ENCODE measurements around the gene ZNF343. TPM values are rescaled to one million over a fixed set of nuclear protein-coding genes. Genes with fewer than 3 reads are reported as not detected.

Gene ZNF343
- total and polyA plus RNA-seq, 7 donors: 3.0 to 16.3 (median 10.7) TPM

- TF ChIP-seq, protein P1, sequence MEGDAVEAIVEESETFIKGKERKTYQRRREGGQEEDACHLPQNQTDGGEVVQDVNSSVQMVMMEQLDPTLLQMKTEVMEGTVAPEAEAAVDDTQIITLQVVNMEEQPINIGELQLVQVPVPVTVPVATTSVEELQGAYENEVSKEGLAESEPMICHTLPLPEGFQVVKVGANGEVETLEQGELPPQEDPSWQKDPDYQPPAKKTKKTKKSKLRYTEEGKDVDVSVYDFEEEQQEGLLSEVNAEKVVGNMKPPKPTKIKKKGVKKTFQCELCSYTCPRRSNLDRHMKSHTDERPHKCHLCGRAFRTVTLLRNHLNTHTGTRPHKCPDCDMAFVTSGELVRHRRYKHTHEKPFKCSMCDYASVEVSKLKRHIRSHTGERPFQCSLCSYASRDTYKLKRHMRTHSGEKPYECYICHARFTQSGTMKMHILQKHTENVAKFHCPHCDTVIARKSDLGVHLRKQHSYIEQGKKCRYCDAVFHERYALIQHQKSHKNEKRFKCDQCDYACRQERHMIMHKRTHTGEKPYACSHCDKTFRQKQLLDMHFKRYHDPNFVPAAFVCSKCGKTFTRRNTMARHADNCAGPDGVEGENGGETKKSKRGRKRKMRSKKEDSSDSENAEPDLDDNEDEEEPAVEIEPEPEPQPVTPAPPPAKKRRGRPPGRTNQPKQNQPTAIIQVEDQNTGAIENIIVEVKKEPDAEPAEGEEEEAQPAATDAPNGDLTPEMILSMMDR (IDR thresholded peaks at IDR 0.05): no peak
- TF ChIP-seq POLR2AphosphoS5 (IDR thresholded peaks at IDR 0.05): no peak
- TF ChIP-seq POLR2A (IDR thresholded peaks at IDR 0.05): no peak
- intact Hi-C loops (cut with DNase I): no loop called here
- Histone ChIP-seq H3K9me3 (no peaks in the 10 kb centered on the region), H3K4me1 (no peaks in the 10 kb centered on the region), H3K36me3 (peaks cover 0 to 82% (median 17%) of the 10 kb centered on the region in 4 donors), H3K4me3 (no peak overlapping the region), H3K27ac (no peak overlapping the region), H3K27me3 (no peaks in the 10 kb centered on the region)
- no peak for DNase-seq
- WGBS, 2 donors: 95 to 97% methylated on average over 12 of the region's 12 CpGs
These were observed 25.2 kb downstream of the ZNF343 start for GRCh38 chr20:2483504-2483903.

GRCh38 chr20:2480381-2480780, 28.3 kb downstream of the ZNF343 start:
- H3K4me1 ChIP-seq: no peaks in the 10 kb centered on the region
- H3K4me3 ChIP-seq: no peak overlapping the region
- H3K27ac ChIP-seq: no peak overlapping the region
- WGBS, 2 donors: 97% methylated on average over 2 of the region's 2 CpGs
- no peaks in the 10 kb centered on the region for H3K9me3 ChIP-seq
- H3K36me3 ChIP-seq: peaks cover 0 to 57% (median 17%) of the 10 kb centered on the region in 4 donors
- intact Hi-C loops (cut with DNase I): no loop called here
- no peak for DNase-seq
- TF ChIP-seq POLR2A (IDR thresholded peaks at IDR 0.05) (no peak), POLR2AphosphoS5 (IDR thresholded peaks at IDR 0.05) (no peak), EP300 (IDR thresholded peaks at IDR 0.05) (no peak)
- TF ChIP-seq, protein P1 (IDR thresholded peaks at IDR 0.05): no peak
- H3K27me3 ChIP-seq: no peaks in the 10 kb centered on the region

DNA sequence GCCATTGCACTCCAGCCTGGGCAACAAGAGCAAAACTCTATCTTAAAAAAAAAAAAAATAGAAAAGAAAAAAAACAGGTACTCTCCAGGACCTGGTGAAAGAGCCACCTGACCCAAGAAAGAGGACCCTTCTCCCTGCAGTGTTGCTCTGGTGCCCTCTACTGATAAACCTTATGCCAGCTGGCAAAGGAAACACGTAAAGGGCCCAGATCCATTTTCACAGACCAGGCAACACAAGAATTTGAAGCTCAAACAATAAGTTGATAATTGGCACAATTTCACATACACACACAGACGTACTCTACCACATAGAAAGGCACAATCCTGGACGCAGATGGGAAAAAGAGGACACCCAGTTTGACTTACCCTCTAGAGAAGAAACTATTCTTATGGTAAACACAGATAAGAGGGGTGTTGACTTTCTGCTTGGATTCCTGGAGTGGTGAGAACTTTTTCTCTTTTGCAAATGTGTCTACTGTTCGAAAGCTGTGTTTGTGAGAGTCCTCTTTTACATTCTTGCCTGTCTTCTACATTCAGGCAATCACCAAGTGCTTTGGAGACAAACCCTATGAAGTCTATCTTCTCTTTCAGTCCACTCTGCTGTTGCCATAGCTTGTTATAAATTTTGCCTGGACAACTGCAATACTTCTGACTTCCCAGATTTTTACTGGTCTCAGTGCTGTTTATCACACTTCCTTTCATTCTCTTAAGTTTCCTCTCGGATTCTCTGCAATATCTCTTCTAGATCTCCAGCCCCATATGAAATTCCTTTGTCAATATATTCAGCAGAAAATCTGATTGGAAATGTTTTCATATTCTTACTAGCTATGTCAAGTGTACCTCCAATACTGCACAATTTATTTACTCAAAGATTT, 31.7 kb downstream of the ZNF343 start:
- H3K27me3 ChIP-seq: no peaks in the 10 kb centered on the region
- no peaks in the 10 kb centered on the region for H3K9me3 ChIP-seq
- H3K27ac ChIP-seq: no peak overlapping the region
- TF ChIP-seq, protein P1 (IDR thresholded peaks at IDR 0.05): no peak
- TF ChIP-seq POLR2A (IDR thresholded peaks at IDR 0.05) (no peak), EP300 (IDR thresholded peaks at IDR 0.05) (no peak), POLR2AphosphoS5 (IDR thresholded peaks at IDR 0.05) (no peak)
- intact Hi-C loops (cut with DNase I): no loop called here
- H3K4me3 ChIP-seq: no peak overlapping the region
- 95 to 96% methylated on average over 5 of the region's 5 CpGs for WGBS, 2 donors
- no peaks in the 10 kb centered on the region for H3K4me1 ChIP-seq
- no peak for DNase-seq
- peaks cover 0 to 23% (median 4%) of the 10 kb centered on the region in 4 donors for H3K36me3 ChIP-seq

DNA sequence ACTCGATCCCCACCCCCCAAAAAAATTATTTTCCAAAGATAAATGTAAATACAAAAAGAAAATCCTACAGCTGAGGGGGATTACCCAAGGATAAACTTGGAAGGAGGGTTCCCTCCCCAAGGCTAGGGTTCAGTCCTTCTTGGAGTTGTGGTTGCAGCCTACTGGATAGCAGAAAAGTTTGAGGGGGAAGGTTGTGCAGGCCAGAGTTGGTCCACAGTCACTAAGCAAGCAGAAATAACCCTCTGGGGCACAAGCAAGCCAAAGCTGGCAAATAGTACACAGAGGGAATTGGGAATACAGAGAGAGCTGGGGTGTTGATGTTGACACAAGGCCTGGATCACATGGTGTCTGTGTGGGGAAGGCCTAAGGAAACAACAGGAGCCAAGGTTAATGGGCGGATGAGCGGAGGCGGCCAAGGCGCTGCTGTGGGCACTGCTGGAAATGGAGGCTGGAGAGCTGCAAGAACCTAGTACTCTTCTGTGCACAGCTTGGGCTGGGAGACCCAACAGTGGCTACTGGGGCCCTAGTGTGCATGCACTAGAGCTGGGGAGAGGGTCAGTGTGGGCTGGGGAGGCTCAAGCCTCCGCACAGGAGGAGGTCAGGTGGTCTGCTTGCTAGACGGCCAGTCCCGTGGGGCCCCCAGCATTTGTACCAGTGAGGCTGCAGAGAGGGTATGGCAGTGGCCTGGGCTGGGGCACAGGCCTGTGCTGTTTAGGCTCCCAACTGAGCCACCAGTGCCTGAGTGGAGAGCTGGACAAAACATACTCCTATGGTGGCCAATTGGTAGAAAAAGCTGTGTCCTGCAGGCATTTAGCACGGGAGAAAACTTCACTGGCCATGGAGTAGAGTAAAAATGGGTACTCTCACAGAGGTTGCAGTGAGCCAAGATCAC, 32.6 kb downstream of the ZNF343 start:
- H3K36me3 ChIP-seq: peaks cover 0 to 16% (median 1%) of the 10 kb centered on the region in 4 donors
- no peak for DNase-seq
- TF ChIP-seq POLR2A (IDR thresholded peaks at IDR 0.05) (no peak), EP300 (IDR thresholded peaks at IDR 0.05) (no peak), POLR2AphosphoS5 (IDR thresholded peaks at IDR 0.05) (no peak)
- TF ChIP-seq, protein P1 (IDR thresholded peaks at IDR 0.05): no peak
- 94 to 97% methylated on average over 9 of the region's 9 CpGs for WGBS, 2 donors
- peaks cover 0 to 3% (median 2%) of the 10 kb centered on the region in 4 donors for H3K4me1 ChIP-seq
- H3K4me3 ChIP-seq: no peak overlapping the region
- no peak overlapping the region for H3K27ac ChIP-seq
- intact Hi-C loops (cut with DNase I): no loop called here
- no peaks in the 10 kb centered on the region for H3K9me3 ChIP-seq
- H3K27me3 ChIP-seq: no peaks in the 10 kb centered on the region
